WTC11 (cell line): ENCODE results near the gene RNF182. TPM values are rescaled to one million over a fixed set of nuclear protein-coding genes. Genes with fewer than 3 reads are reported as not detected.

Source experiments
- ATAC-seq: fragments of 200-7000 bp; cut with Tn5 transposase; 2 replicates; pipeline ENCODE4 v1.10.0; 2021; ENCODE audit warnings: mild to moderate bottlenecking, moderate library complexity
- CTCF ChIA-PET: fragments of 300-600 bp; sonication (Branson Sonifier 250); formaldehyde crosslinking; loops from one replicate; lab custom pipeline; 2021; ENCODE audit warnings: antibody characterized with exemption; lab: Charles Lee
- POLR2A ChIA-PET: fragments of 350-600 bp; sonication (Branson Sonifier 250); formaldehyde crosslinking; loops from one replicate; lab custom pipeline; 2021; ENCODE audit warnings: antibody characterized with exemption; lab: Charles Lee
- DNase-seq: peaks from one replicate; pipeline ENCODE4 v3.0.0; 2021; ENCODE audit warnings: low spot score
- H3K27ac Mint-ChIP-seq: 2 replicates; pipeline ENCODE4 v1.8.0; 2021; ENCODE audit warnings: mixed read lengths
- H3K27me3 Mint-ChIP-seq: 2 replicates; pipeline ENCODE4 v1.8.0; 2021; ENCODE audit warnings: low read depth, mild to moderate bottlenecking, moderate library complexity, mixed read lengths
- H3K36me3 Mint-ChIP-seq: 2 replicates; pipeline ENCODE4 v1.8.0; 2021; ENCODE audit warnings: mixed read lengths
- H3K4me1 Mint-ChIP-seq: 2 replicates; pipeline ENCODE4 v1.8.0; 2022; ENCODE audit warnings: mixed read lengths
- H3K4me3 Mint-ChIP-seq: 2 replicates; pipeline ENCODE4 v1.8.0; 2021; ENCODE audit warnings: mild to moderate bottlenecking, moderate library complexity, mixed read lengths
- H3K9me3 Mint-ChIP-seq: 2 replicates; pipeline ENCODE4 v1.8.0; 2021; ENCODE audit warnings: mixed read lengths
- NR1H2 ChIP-seq: sonication (generic); formaldehyde crosslinking; IDR thresholded peaks from 2 replicates; pipeline ENCODE4 v1.9.0; 2021; ENCODE audit warnings: mild to moderate bottlenecking, moderate library complexity, missing genetic modification reagents
- SMAD3 ChIP-seq: sonication (generic); formaldehyde crosslinking; IDR thresholded peaks from 2 replicates; pipeline ENCODE4 v1.8.0; 2022; ENCODE audit warnings: missing genetic modification reagents, mild to moderate bottlenecking, borderline replicate concordance
- ZNF416 ChIP-seq: fragments of 250-450 bp; sonication (Bioruptor Pico); IDR thresholded peaks from 2 replicates; pipeline ENCODE4 v1.9.0; 2021; ENCODE audit warnings: mild to moderate bottlenecking, inconsistent platforms
- total RNA-seq: library from RNA; stranded (reverse); gene quantifications from 3 replicates; pipeline ENCODE4 v1.2.3, GENCODE V29; 2021
- TF ChIP-seq, protein P1 (sequence below): sonication (generic); formaldehyde crosslinking; IDR thresholded peaks from 2 replicates; pipeline ENCODE4 v1.8.1; 2023; ENCODE audit warnings: mild to moderate bottlenecking, missing genetic modification reagents, borderline replicate concordance
- TF ChIP-seq, protein P2 (sequence below): sonication (generic); formaldehyde crosslinking; IDR thresholded peaks from 2 replicates; pipeline ENCODE4 v1.8.1; 2022; ENCODE audit warnings: low read depth, missing genetic modification reagents, borderline replicate concordance

RNF182 gene
- total RNA-seq, 1 experiment from 2014 or later: 6.7 TPM

DNA sequence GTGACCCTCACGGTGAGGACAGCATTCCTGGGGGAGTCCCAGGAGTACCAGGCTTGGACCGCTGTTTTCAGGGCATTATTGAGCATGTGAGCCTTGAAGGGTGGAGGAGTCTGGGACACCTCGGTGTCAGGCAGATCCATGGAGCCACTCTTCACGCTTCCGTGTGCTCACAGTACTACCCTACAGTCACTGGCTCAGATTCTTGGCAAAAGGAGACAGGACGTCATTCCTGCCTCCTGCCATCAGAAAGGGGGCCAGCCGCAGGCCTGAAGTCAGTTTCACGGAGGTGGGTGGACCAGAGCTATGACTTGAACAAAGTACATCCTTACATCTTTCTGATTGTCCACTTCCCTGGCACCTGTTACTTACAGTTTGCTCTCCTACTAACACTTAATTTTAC, 103.9 kb downstream of the RNF182 start:
- H3K9me3 Mint-ChIP-seq: peaks cover 17% of the 10 kb centered on the region
- H3K27me3 Mint-ChIP-seq: peaks cover 14% of the 10 kb centered on the region
- no peaks in the 10 kb centered on the region for H3K36me3 Mint-ChIP-seq
- ATAC-seq: no peak
- CTCF ChIA-PET: no interaction called here
- POLR2A ChIA-PET: no interaction called here
- DNase-seq: no peak
- TF ChIP-seq ZNF416 (CRISPR knock-in tag): no peak
- TF ChIP-seq, protein P1, sequence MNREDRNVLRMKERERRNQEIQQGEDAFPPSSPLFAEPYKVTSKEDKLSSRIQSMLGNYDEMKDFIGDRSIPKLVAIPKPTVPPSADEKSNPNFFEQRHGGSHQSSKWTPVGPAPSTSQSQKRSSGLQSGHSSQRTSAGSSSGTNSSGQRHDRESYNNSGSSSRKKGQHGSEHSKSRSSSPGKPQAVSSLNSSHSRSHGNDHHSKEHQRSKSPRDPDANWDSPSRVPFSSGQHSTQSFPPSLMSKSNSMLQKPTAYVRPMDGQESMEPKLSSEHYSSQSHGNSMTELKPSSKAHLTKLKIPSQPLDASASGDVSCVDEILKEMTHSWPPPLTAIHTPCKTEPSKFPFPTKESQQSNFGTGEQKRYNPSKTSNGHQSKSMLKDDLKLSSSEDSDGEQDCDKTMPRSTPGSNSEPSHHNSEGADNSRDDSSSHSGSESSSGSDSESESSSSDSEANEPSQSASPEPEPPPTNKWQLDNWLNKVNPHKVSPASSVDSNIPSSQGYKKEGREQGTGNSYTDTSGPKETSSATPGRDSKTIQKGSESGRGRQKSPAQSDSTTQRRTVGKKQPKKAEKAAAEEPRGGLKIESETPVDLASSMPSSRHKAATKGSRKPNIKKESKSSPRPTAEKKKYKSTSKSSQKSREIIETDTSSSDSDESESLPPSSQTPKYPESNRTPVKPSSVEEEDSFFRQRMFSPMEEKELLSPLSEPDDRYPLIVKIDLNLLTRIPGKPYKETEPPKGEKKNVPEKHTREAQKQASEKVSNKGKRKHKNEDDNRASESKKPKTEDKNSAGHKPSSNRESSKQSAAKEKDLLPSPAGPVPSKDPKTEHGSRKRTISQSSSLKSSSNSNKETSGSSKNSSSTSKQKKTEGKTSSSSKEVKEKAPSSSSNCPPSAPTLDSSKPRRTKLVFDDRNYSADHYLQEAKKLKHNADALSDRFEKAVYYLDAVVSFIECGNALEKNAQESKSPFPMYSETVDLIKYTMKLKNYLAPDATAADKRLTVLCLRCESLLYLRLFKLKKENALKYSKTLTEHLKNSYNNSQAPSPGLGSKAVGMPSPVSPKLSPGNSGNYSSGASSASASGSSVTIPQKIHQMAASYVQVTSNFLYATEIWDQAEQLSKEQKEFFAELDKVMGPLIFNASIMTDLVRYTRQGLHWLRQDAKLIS (CRISPR knock-in tag): no peak
- TF ChIP-seq, protein P2, sequence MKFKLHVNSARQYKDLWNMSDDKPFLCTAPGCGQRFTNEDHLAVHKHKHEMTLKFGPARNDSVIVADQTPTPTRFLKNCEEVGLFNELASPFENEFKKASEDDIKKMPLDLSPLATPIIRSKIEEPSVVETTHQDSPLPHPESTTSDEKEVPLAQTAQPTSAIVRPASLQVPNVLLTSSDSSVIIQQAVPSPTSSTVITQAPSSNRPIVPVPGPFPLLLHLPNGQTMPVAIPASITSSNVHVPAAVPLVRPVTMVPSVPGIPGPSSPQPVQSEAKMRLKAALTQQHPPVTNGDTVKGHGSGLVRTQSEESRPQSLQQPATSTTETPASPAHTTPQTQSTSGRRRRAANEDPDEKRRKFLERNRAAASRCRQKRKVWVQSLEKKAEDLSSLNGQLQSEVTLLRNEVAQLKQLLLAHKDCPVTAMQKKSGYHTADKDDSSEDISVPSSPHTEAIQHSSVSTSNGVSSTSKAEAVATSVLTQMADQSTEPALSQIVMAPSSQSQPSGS (CRISPR knock-in tag): no peak
- H3K4me3 Mint-ChIP-seq: no peak overlapping the region
- H3K27ac Mint-ChIP-seq: no peak overlapping the region
- peaks cover 20% of the 10 kb centered on the region for H3K4me1 Mint-ChIP-seq

DNA sequence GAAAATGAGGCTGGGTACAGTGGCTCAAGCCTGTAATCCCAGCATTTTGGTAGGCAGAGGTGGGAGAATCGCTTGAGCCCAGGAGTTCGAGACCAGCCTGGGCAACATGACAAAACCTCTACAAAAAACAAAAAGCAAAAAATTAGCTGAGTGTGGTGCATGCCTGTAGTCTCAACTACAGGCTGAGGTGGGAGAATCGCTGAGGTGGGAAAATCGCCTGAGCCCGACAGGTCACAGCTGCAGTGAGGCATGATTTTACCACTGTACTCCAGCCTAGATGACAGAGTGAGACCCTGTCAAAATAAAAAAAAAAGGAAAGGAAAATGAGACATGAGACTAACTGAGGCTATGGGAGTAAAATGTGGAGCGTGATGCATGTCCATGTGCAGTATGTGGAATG, 104.9 kb downstream of the RNF182 start:
- POLR2A ChIA-PET: no interaction called here
- no peak for DNase-seq
- TF ChIP-seq SMAD3 (CRISPR knock-in tag) (no peak), NR1H2 (CRISPR knock-in tag) (no peak)
- Mint-ChIP-seq H3K27me3 (peaks cover 17% of the 10 kb centered on the region), H3K36me3 (no peaks in the 10 kb centered on the region), H3K9me3 (peaks cover 27% of the 10 kb centered on the region), H3K4me1 (peaks cover 10% of the 10 kb centered on the region), H3K27ac (no peak overlapping the region), H3K4me3 (no peak overlapping the region)
- CTCF ChIA-PET: interaction anchor here (1.1 kb wide), 1 partner anchor 17 kb away, joined by 3 read pairs; no protein-coding TSS in a partner anchor
- no peak for ATAC-seq

Other genes starting within 250 kb of the RNF182 start
- 31.5 to 33.4 TPM (median 33.4 TPM) in 3 replicates for gene RANBP9, start 213.1 kb upstream of the RNF182 start, total RNA-seq
- 28.1 to 31.6 TPM (median 30.4 TPM) in 3 replicates for gene MCUR1, start 110.4 kb upstream of the RNF182 start, total RNA-seq
- 5.5 to 7.5 TPM (median 7.4 TPM) in 3 replicates for gene CD83, start 192.8 kb downstream of the RNF182 start, total RNA-seq